Fibroblast of skin of abdomen (primary cell): ENCODE results near the gene USF3.

Experiments used
- DNase-seq: peaks from one replicate; pipeline ENCODE4 v3.0.0-alpha.2; 2013

USF3 gene

GRCh38 chr3:113698213-113698742 lies 1.8 kb upstream of the USF3 start:
- no peak for DNase-seq

- no peak for DNase-seq
Observed at GRCh38 chr3:113697500-113698090, 1.2 kb upstream of the USF3 start.

GRCh38 chr3:113696658-113697499 lies 437 bp upstream of the USF3 start:
- peak; percentile 99 for DNase-seq

- peak; percentile 8 for DNase-seq
Observed at GRCh38 chr3:113695431-113695785, 1.0 kb downstream of the USF3 start.

- DNase-seq: no peak
Observed at GRCh38 chr3:113690482-113690881, 6.0 kb downstream of the USF3 start.

GRCh38 chr3:113685956-113686721 lies 10.3 kb downstream of the USF3 start:
- DNase-seq: peak; percentile 51

GRCh38 chr3:113685124-113685523 lies 11.3 kb downstream of the USF3 start:
- DNase-seq: no peak

GRCh38 chr3:113684271-113684819 lies 12.1 kb downstream of the USF3 start:
- DNase-seq: no peak

- no peak for DNase-seq
Observed at GRCh38 chr3:113678773-113679172, 17.7 kb downstream of the USF3 start.

- no peak for DNase-seq
Observed at GRCh38 chr3:113677737-113678136, 18.7 kb downstream of the USF3 start.

- no peak for DNase-seq
Observed at GRCh38 chr3:113676261-113676660, 20.2 kb downstream of the USF3 start.

GRCh38 chr3:113673593-113673992 lies 22.8 kb downstream of the USF3 start:
- DNase-seq: no peak

- peak; percentile 66 for DNase-seq
Observed at GRCh38 chr3:113668015-113668414, 28.4 kb downstream of the USF3 start.

- no peak for DNase-seq
Observed at GRCh38 chr3:113664523-113665094, 31.8 kb downstream of the USF3 start.

GRCh38 chr3:113663761-113664160 lies 32.7 kb downstream of the USF3 start:
- DNase-seq: no peak

- DNase-seq: no peak
Observed at GRCh38 chr3:113663324-113663750, 33.1 kb downstream of the USF3 start.

- DNase-seq: no peak
Observed at GRCh38 chr3:113662824-113663223, 33.6 kb downstream of the USF3 start.

GRCh38 chr3:113660896-113661295 lies 35.5 kb downstream of the USF3 start:
- DNase-seq: no peak

- DNase-seq: no peak
Observed at GRCh38 chr3:113660458-113660857, 36.0 kb downstream of the USF3 start.

GRCh38 chr3:113659996-113660395 lies 36.4 kb downstream of the USF3 start:
- DNase-seq: no peak

GRCh38 chr3:113659101-113659541 lies 37.3 kb downstream of the USF3 start:
- DNase-seq: no peak

- no peak for DNase-seq
Observed at GRCh38 chr3:113658107-113658506, 38.3 kb downstream of the USF3 start.
